K562 (cell line): ENCODE measurements around the gene CDYL.

ENCODE experiments used
- MED1 ChIP-seq: sonication (generic); formaldehyde crosslinking; IDR thresholded peaks from 2 replicates; pipeline ENCODE4 v1.8.1; 2023; ENCODE audit warnings: missing genetic modification reagents, borderline replicate concordance
- STAT6 ChIP-seq: sonication (generic); formaldehyde crosslinking; IDR thresholded peaks from 2 replicates; pipeline ENCODE4 v1.8.1; 2023; ENCODE audit warnings: mild to moderate bottlenecking, missing genetic modification reagents

- TF ChIP-seq MED1 (no peak), STAT6 (CRISPR knock-in tag) (no peak)
Observed at GRCh38 chr6:4947716-4948115, 171.5 kb downstream of the CDYL start.
